ENCODE results near the gene AKAIN1.

Gene AKAIN1

GRCh38 chr18:5093902-5094301, 103.2 kb downstream of the AKAIN1 start:
- DNase-seq (ENCODE audit: low read depth), result no peak
